GM19468 (cell line): Measurements from ENCODE around the gene PIK3R1.
"Not testable (repeated sequence)": the region's sequence is repeated elsewhere in the genome, so short reads cannot be mapped to it uniquely, and the experiment has no call there.

Source experiments
- ATAC-seq: cut with Tn5 transposase; IDR thresholded peaks from one replicate; pipeline ENCODE4 v1.9.1; 2021; ENCODE audit warnings: mild to moderate bottlenecking, moderate library complexity, moderate number of reproducible peaks; ENCODE audit not compliant: unreplicated experiment; ENCODE audit errors: extremely low read depth

The PIK3R1 gene

DNA sequence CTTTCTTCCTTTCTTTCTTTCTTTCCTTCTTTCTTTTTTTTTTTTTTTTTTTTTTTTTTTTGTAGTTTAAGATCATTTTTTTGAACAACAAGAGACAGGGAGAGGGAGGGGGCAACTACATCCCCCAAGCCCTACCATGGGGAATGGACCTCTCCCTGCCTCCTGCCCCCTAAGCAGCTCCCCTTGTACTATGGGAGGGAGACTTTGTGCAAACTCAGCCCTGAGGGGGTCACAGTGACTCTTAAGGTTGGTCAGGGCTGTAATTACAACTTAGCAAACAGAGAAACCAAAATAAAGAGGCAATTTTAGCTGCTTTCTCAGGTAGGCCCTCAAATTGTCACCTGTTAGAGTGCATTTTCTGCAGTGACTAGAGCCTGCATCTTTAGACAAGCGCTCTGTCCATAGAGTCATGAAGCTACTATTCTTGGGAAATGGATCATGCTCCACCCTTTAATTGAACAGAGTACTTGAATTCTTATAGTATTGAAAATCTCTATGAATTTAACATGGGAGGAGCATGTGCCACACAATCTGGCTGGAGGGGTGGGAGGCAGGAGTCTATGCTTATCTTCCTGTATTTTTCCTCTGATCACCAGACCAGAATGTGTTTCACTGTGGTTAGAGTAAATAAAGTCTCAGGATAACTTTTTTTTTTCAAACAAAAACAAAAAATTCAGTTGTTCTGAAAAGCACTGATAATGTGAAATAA, 24.3 kb upstream of the PIK3R1 start:
- ATAC-seq = no peak

GRCh38 chr5:68192679-68193060, 22.9 kb upstream of the PIK3R1 start:
- no peak for ATAC-seq

GRCh38 chr5:68193481-68194036, 22.0 kb upstream of the PIK3R1 start:
- no peak for ATAC-seq

DNA sequence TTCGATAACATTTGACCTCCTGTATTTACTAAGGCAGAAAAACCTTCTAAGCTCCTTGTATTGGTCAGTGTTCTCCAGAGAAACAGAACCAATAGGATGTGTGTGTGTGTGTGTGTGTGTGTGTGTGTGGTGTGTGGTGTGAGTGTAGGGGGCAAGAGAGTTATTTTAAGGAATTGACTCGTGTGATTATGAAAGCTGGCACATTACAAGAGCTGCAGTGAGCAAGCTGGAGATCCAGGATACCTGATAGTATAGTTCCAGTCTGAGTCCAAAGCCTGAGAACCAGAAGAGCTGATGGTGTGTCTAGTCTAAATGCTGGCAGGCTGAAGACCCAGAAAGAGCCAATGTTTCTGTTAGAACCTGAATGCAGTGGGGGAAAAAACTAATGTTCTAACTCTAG, 21.2 kb upstream of the PIK3R1 start:
- no peak for ATAC-seq

DNA sequence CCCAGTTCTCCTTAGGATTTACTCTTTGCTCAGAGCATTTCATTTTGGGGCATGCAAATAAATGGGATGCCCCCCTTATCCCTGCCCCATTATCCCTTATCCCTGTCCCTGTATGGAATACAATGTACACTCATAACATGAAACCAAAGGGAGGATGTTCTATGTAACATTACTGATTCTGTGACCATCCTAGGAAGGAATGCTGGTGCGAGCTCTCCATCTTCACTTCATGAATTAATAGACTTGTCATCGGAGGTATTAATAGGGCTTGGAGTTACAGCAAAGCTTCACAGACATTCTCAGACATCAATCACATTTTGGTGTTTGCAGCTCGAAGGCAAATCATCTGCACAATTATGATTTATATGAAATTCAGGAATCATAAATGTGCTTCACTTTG, 20.4 kb upstream of the PIK3R1 start:
- no peak for ATAC-seq

GRCh38 chr5:68196876-68197275, 18.7 kb upstream of the PIK3R1 start:
- ATAC-seq = peak; percentile 67

GRCh38 chr5:68200288-68200687, 15.3 kb upstream of the PIK3R1 start:
- no peak for ATAC-seq

DNA sequence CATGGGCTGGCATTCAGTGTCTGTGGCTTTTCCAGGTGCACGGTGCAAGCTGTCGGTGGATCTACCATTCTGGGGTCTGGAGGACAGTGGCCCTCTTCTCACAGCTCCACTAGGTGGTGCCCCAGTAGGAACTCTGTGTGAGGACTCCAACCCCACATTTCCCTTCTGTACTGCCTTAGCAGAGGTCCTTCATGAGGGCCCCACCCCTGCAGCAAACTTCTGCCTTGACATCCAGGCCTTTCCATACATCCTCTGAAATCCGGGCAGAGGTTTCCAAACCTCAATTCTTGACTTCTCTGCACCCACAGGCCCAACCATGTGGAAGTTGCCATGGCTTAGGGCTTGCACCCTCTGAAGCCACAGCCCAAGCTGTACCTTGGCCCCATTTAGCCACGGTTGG, 4.9 kb upstream of the PIK3R1 start:
- not testable (repeated sequence) for ATAC-seq

- peak; percentile 6 for ATAC-seq
Measured at GRCh38 chr5:68214482-68215207, 911 bp upstream of the PIK3R1 start.

GRCh38 chr5:68215898-68216244, 315 bp downstream of the PIK3R1 start:
- ATAC-seq = peak; percentile 4

DNA sequence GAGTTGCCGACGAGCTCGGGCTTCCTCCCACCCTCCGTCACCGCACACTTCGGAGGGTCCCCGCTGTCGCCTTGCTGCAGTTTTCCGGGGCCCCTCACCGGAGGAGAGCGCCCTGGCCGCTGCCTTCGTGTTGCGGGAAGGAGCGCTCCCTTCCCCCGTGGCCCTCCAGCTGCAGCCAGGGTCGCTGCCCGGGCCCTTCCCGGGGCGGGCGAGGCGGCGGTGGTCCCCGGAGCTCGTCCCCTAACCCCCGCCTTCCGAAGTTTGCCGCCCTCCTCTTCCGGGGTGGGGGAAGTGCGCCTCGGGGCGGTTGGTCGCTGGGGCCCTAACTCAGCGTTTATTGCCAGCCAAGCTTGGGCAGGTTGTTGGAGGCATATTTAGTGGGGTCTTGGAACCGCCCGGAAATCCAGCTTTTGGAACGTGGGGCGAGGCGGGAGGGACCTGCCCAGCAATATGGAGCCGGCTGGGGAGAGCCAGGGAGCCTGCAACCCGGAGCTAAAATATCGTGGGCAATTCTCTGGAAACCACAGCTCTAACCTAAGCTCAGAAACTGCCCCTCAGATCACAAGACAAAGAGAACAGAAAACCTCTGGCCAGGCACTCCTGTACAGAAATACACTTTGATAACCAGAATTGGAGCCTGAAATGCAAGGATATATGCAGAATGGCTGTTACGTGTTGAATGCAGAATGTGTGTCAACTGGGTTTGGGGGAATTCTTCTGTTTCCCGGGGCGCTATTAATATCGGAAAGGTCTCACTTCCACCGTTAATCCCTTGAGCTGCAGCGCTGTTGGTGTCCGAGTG, 890 bp downstream of the PIK3R1 start:
- no peak for ATAC-seq

GRCh38 chr5:68217047-68217355, 1.4 kb downstream of the PIK3R1 start:
- ATAC-seq = no peak

DNA sequence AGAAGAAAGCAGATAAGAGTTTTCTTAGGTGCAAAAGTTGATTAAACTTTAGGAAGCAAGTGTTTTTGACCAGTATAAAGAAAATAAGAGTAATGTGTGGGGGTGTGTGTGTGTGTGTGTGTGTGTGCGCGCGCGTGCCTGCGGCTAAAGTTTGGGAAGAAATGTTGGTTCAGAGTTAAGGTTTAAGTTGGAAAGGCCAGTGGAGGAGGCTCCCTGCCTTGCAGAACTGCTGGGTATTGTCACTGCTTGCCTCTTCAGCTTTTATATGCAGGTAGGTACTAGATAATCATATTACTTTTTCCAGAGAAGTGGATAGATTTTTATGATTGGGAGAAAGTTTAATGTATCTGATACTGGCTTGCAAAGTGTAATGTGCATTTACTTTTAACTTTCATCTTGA, 2.0 kb downstream of the PIK3R1 start:
- ATAC-seq = no peak

- no peak for ATAC-seq
Measured at GRCh38 chr5:68219161-68219816, 3.7 kb downstream of the PIK3R1 start.

- no peak for ATAC-seq
Measured at GRCh38 chr5:68220260-68220659, 4.7 kb downstream of the PIK3R1 start.

DNA sequence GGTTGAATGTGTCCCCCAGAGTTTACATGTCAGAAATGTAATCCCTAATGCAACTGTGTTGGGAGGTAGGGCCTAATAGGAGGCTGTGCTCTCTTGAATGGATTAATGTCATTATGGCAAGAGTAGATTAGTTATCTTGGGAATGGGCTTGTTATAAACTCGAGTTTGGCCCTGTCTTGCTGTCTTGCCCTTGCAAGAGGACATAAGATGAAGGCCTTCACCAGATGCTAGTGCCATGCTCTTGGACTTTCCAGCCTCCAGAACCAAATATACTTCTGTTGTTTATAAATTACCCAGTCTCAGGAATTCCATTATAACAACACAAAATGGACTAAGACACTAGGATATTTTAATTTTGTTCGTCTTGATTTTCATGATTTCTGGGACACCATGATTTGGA, 5.4 kb downstream of the PIK3R1 start:
- ATAC-seq = no peak

- ATAC-seq = no peak
Measured at GRCh38 chr5:68221488-68221887, 5.9 kb downstream of the PIK3R1 start.

- ATAC-seq = no peak
Measured at GRCh38 chr5:68222310-68222709, 6.8 kb downstream of the PIK3R1 start.

GRCh38 chr5:68222824-68223354, 7.3 kb downstream of the PIK3R1 start:
- no peak for ATAC-seq

GRCh38 chr5:68223904-68224303, 8.3 kb downstream of the PIK3R1 start:
- no peak for ATAC-seq
